ENCODE measurements around the gene GRAMD2B. TPM values are rescaled to one million over a fixed set of nuclear protein-coding genes. Genes with fewer than 3 reads are reported as not detected.

The GRAMD2B gene
- total RNA-seq, 1 experiment from 2014 or later: 6.7 TPM

- Histone ChIP-seq H3K27me3 (ENCODE audit: insufficient read depth, low read length) (no peaks in the 10 kb centered on the region), H2BK12ac (ENCODE audit: insufficient read length, low read depth, low read length) (no peak overlapping the region), H3K79me2 (ENCODE audit: insufficient read depth, low read length) (no peaks in the 10 kb centered on the region), H2BK15ac (ENCODE audit: low read depth, low read length) (no peak overlapping the region), H4K91ac (ENCODE audit: insufficient read length, low read depth, low read length) (no peak overlapping the region), H2AK5ac (ENCODE audit: insufficient read length, low read length) (no peak overlapping the region), H3K4me2 (ENCODE audit: insufficient read depth, insufficient read length, low read length) (no peak overlapping the region), H3K27ac (ENCODE audit: insufficient read length, low read depth, low read length) (no peak overlapping the region), H4K20me1 (ENCODE audit: control insufficient read depth, insufficient read depth, insufficient read length) (no peaks in the 10 kb centered on the region), H3K18ac (ENCODE audit: insufficient read length, low read depth, low read length) (no peak overlapping the region), H3K9ac (ENCODE audit: extremely low read depth, insufficient read length, low read length) (no peak overlapping the region), H3K9me3 (ENCODE audit: control insufficient read depth, low read depth, low read length) (no peaks in the 10 kb centered on the region), H3K79me1 (ENCODE audit: insufficient read depth, low read depth, low read length, poor library complexity, severe bottlenecking) (no peaks in the 10 kb centered on the region), H3K23me2 (ENCODE audit: insufficient read length, low read depth, low read length, poor library complexity, severe bottlenecking) (no peaks in the 10 kb centered on the region), H3K4ac (ENCODE audit: low read depth, low read length) (no peak overlapping the region), H2AFZ (ENCODE audit: low read length) (no peak overlapping the region), H2BK20ac (ENCODE audit: low read depth, low read length, poor library complexity, severe bottlenecking) (no peak overlapping the region), H3K23ac (ENCODE audit: insufficient read length, low read depth, low read length) (no peak overlapping the region), H4K8ac (replicated peaks; ENCODE audit: insufficient read length, low read depth, low read length) (no peak overlapping the region), H2BK5ac (ENCODE audit: insufficient read length, low read length) (no peak overlapping the region), H3K14ac (ENCODE audit: insufficient read depth, low read length) (no peak overlapping the region), H3K4me1 (ENCODE audit: insufficient read depth, low read length) (no peaks in the 10 kb centered on the region), H3K56ac (ENCODE audit: insufficient read length, low read depth, low read length) (no peak overlapping the region), H2BK120ac (ENCODE audit: low read depth, low read length, poor library complexity, severe bottlenecking) (no peak overlapping the region), H4K5ac (ENCODE audit: insufficient read length, low read depth, low read length) (no peak overlapping the region), H3T11ph (ENCODE audit: low read length) (no peak overlapping the region)
- Mint-ChIP-seq H3K4me3 (no peak overlapping the region), H3K27ac (no peak overlapping the region), H3K9me3 (no peaks in the 10 kb centered on the region), H3K4me1 (peaks cover 13 to 19% of the 10 kb centered on the region in 2 experiments), H3K27me3 (ENCODE audit: low read depth) (peaks cover 20% of the 10 kb centered on the region), H3K36me3 (ENCODE audit: insufficient read depth in 1 of 3, low read depth in 3 of 3) (peaks cover 3 to 11% (median 8%) of the 10 kb centered on the region in 3 experiments; a peak in 5 of 7 replicates)
- no peak for TF ChIP-seq CTCF (conservative IDR thresholded peaks at IDR 0.05)
- DNase-seq: no peak
- no CpG with 5 or more reads among the region's 7 CpGs for WGBS (ENCODE audit: extremely low coverage, insufficient read length, low lambda C conversion rate)
Measured at GRCh38 chr5:126464959-126465358, 41.8 kb downstream of the GRAMD2B start.
